Measurements from ENCODE around the gene BUD13. TPM values are rescaled to one million over a fixed set of nuclear protein-coding genes. Genes with fewer than 3 reads are reported as not detected.
"Not testable (repeated sequence)": the region's sequence is repeated elsewhere in the genome, so short reads cannot be mapped to it uniquely, and the experiment has no call there.

The BUD13 gene
- total and polyA plus RNA-seq, 10 donors = 12.3 to 20.3 (median 16.3) TPM

GRCh38 chr11:116804001-116804400, 31.2 kb upstream of the BUD13 start:
- no peak overlapping the region for H3K27ac ChIP-seq
- no peaks in the 10 kb centered on the region for H3K36me3 ChIP-seq
- H3K9me3 ChIP-seq = no peaks in the 10 kb centered on the region
- no peak overlapping the region for H3K4me3 ChIP-seq
- intact Hi-C loops (cut with DNase I; ENCODE audit: low total_unique reads) = no loop called here
- H3K27me3 ChIP-seq (replicated peaks in 1 of 7) = no peaks in the 10 kb centered on the region
- 49 to 66% (median 59%) methylated on average over 3 of the region's 3 CpGs for WGBS, 5 donors
- TF ChIP-seq CTCF (IDR thresholded peaks at IDR 0.05 in 8 of 11, conservative IDR thresholded peaks at IDR 0.05 in 3 of 11) = no peak
- H3K4me1 ChIP-seq = no peaks in the 10 kb centered on the region
- DNase-seq = no peak

- H3K4me1 ChIP-seq; H3K4me3 ChIP-seq; H3K36me3 ChIP-seq; H3K27me3 ChIP-seq (replicated peaks in 1 of 7); intact Hi-C loops (cut with DNase I; ENCODE audit: low total_unique reads); H3K27ac ChIP-seq; DNase-seq; H3K9me3 ChIP-seq: not testable (repeated sequence)
These were observed 28.9 kb upstream of the BUD13 start for GRCh38 chr11:116801662-116802061.

GRCh38 chr11:116800610-116801009, 27.8 kb upstream of the BUD13 start:
- intact Hi-C loops (cut with DNase I; ENCODE audit: low total_unique reads) = no loop called here
- TF ChIP-seq POLR2A (IDR thresholded peaks at IDR 0.05) (no peak), CTCF (IDR thresholded peaks at IDR 0.05 in 8 of 11, conservative IDR thresholded peaks at IDR 0.05 in 3 of 11) (no peak), POLR2AphosphoS5 (IDR thresholded peaks at IDR 0.05) (no peak)

GRCh38 chr11:116798368-116798767, 25.6 kb upstream of the BUD13 start:
- no peak for TF ChIP-seq POLR2A (IDR thresholded peaks at IDR 0.05)
- no peak for TF ChIP-seq POLR2AphosphoS5 (IDR thresholded peaks at IDR 0.05)
- TF ChIP-seq CTCF (IDR thresholded peaks at IDR 0.05 in 8 of 11, conservative IDR thresholded peaks at IDR 0.05 in 3 of 11) = no peak
- 63 to 76% (median 73%) methylated on average over 5 of the region's 5 CpGs for WGBS, 5 donors
- no peaks in the 10 kb centered on the region for H3K9me3 ChIP-seq

More at GRCh38 chr11:116800610-116801009, 27.8 kb upstream of the BUD13 start:
- Histone ChIP-seq H3K27ac (no peak overlapping the region), H3K9me3 (no peaks in the 10 kb centered on the region), H3K27me3 (replicated peaks in 1 of 7) (no peaks in the 10 kb centered on the region), H3K36me3 (no peaks in the 10 kb centered on the region), H3K4me3 (no peak overlapping the region), H3K4me1 (no peaks in the 10 kb centered on the region)
- no peak for DNase-seq
- WGBS, 5 donors = 91 to 100% (median 96%) methylated on average over 2 of the region's 2 CpGs

GRCh38 chr11:116797816-116798215, 25.0 kb upstream of the BUD13 start:
- no peaks in the 10 kb centered on the region for H3K4me1 ChIP-seq
- H3K27me3 ChIP-seq (replicated peaks in 1 of 7) = no peaks in the 10 kb centered on the region
- TF ChIP-seq POLR2AphosphoS5 (IDR thresholded peaks at IDR 0.05) (no peak), POLR2A (IDR thresholded peaks at IDR 0.05) (no peak), CTCF (IDR thresholded peaks at IDR 0.05 in 8 of 11, conservative IDR thresholded peaks at IDR 0.05 in 3 of 11) (no peak)
- no peak overlapping the region for H3K27ac ChIP-seq
- no peak overlapping the region for H3K4me3 ChIP-seq
- no peaks in the 10 kb centered on the region for H3K9me3 ChIP-seq
- intact Hi-C loops (cut with DNase I; ENCODE audit: low total_unique reads) = no loop called here
- WGBS, 5 donors = 90 to 94% (median 92%) methylated on average over 5 of the region's 5 CpGs
- H3K36me3 ChIP-seq = no peaks in the 10 kb centered on the region
- DNase-seq = no peak

More at GRCh38 chr11:116798368-116798767, 25.6 kb upstream of the BUD13 start:
- Histone ChIP-seq H3K36me3 (no peaks in the 10 kb centered on the region), H3K27me3 (replicated peaks in 1 of 7) (no peaks in the 10 kb centered on the region), H3K4me3 (no peak overlapping the region), H3K27ac (no peak overlapping the region), H3K4me1 (no peaks in the 10 kb centered on the region)
- intact Hi-C loops (cut with DNase I; ENCODE audit: low total_unique reads) = no loop called here
- DNase-seq = no peak
